NK-92 treated with Interleukin-12 subunit alpha and Interleukin-12 subunit beta, amount 100 ng/mL, for 24 hours (cell line): ENCODE measurements around the gene GFOD2.
A peak's percentile ranks its signal among the peaks of the same experiment; 100 is the strongest.

ENCODE experiments used
- DNase-seq: peaks from one replicate; lab custom pipeline; 2025; lab: John Stamatoyannopoulos, UW

Gene GFOD2

GRCh38 chr16:67672739-67673662 is 46.1 kb downstream of the GFOD2 start:
- DNase-seq: no peak

GRCh38 chr16:67672306-67672705 is 46.8 kb downstream of the GFOD2 start:
- no peak for DNase-seq

- DNase-seq: no peak
These were observed 49.5 kb downstream of the GFOD2 start for GRCh38 chr16:67669499-67670101.

- DNase-seq: no peak
These were observed 50.5 kb downstream of the GFOD2 start for GRCh38 chr16:67668495-67669157.

- no peak for DNase-seq
These were observed 51.2 kb downstream of the GFOD2 start for GRCh38 chr16:67667817-67668494.

GRCh38 chr16:67667453-67667816 is 51.7 kb downstream of the GFOD2 start:
- no peak for DNase-seq

- peak; percentile 51 for DNase-seq
These were observed 52.3 kb downstream of the GFOD2 start, which contains the start of the genes C16orf86 and ENKD1 for GRCh38 chr16:67666559-67667452. Gene C16orf86, plus strand, starts transcription at chr16:67666814. Its CDS starts 157 bp downstream, at chr16:67666971. Gene ENKD1, minus strand, starts transcription at chr16:67666750. Its CDS starts 308 bp downstream, at chr16:67666442.

- DNase-seq: no peak
These were observed 53.0 kb downstream of the GFOD2 start for GRCh38 chr16:67666032-67666551.

GRCh38 chr16:67665598-67665997 is 53.5 kb downstream of the GFOD2 start:
- DNase-seq: no peak

- no peak for DNase-seq
These were observed 54.2 kb downstream of the GFOD2 start for GRCh38 chr16:67664871-67665270.

GRCh38 chr16:67664258-67664657 is 54.9 kb downstream of the GFOD2 start:
- DNase-seq: no peak

GRCh38 chr16:67663877-67664222 is 55.3 kb downstream of the GFOD2 start:
- no peak for DNase-seq

GRCh38 chr16:67663151-67663876 is 55.8 kb downstream of the GFOD2 start:
- DNase-seq: no peak

- DNase-seq: no peak
These were observed 56.5 kb downstream of the GFOD2 start for GRCh38 chr16:67662653-67663010.

- no peak for DNase-seq
These were observed 57.0 kb downstream of the GFOD2 start for GRCh38 chr16:67661886-67662652.

- no peak for DNase-seq
These were observed 57.9 kb downstream of the GFOD2 start for GRCh38 chr16:67661101-67661761.

- peak; percentile 91 for DNase-seq
These were observed 58.5 kb downstream of the GFOD2 start, which contains the start of gene PARD6A for GRCh38 chr16:67660564-67661028. Gene PARD6A, plus strand, starts transcription at chr16:67660960. Its CDS starts 79 bp downstream, at chr16:67661039.

- peak; percentile 80 for DNase-seq
These were observed 59.2 kb downstream of the GFOD2 start, which contains the start of gene ACD for GRCh38 chr16:67659675-67660563. Gene ACD, minus strand, starts transcription at chr16:67660260. Its CDS starts 40 bp downstream, at chr16:67660220.
